ENCODE measurements around the gene PATE4.

Gene PATE4

GRCh38 chr11:125887373-125888324 lies 54.5 kb downstream of the PATE4 start, which contains the start of gene HYLS1:
TSS of gene HYLS1 (plus strand) at chr11:125887668. CDS start at chr11:125899369, 11,701 bp downstream.
- no peak for FAIRE-seq

Data from G401.6 (cell line).